HuH-7 (cell line): Measurements from ENCODE around the gene TNRC6A.
"Not testable (repeated sequence)": the region's sequence is repeated elsewhere in the genome, so short reads cannot be mapped to it uniquely, and the experiment has no call there.

Experiments used
- DNase-seq: peaks from one replicate; pipeline ENCODE4 v3.0.0; 2011; ENCODE audit warnings: low spot score

Gene TNRC6A

DNA sequence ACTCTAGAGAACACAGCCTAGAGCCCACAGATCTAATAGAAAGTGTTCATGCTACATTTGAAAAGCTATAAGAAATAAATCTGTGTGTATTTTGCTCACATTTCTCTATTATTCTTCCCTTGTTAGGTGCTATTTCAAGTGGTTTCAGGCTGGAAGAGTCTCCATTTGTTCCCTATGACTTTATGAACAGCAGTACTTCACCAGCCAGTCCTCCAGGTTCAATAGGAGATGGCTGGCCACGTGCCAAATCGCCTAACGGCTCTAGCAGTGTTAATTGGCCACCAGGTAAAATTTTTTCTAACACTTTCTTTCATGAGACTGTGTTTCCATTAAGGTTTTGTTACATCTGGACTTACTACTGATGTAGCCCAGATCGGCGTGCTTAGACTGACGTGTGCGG lies 85.6 kb downstream of the TNRC6A start:
- DNase-seq: no peak

DNA sequence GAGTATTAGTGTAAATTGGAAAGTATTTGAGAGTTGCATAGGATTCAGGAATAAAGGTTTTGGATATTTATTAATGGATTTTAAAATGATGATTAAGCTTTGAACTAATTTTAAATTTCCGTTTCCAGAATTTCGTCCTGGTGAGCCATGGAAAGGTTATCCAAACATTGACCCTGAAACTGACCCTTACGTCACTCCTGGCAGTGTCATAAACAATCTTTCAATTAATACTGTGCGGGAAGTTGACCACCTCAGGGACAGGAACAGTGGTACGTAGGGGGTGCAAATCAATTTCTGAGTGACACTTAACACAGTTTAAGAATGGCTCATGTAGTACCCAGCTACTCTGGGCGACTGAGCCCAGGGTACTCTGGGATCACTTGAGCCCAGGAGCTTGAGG lies 87.2 kb downstream of the TNRC6A start:
- no peak for DNase-seq

GRCh38 chr16:24819462-24820040 lies 90.1 kb downstream of the TNRC6A start:
- no peak for DNase-seq

DNA sequence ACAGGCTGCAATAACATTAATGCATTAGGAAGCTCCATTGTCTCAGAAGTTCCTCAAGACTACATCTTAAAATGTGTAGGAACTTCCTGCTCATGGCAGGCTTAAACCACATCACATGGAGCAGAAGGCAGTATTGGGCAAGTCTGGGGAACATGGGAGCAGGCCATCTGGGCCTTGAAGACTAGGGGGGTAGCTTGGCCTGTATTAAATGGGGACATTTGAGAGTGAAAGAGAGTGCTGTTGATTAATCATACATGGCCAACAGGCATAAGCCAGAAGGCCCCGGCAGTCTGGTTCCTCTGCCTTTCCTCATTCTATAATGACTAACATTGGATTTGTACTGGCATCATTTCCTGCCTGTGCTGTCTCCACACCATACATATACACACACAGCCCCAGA lies 91.1 kb downstream of the TNRC6A start:
- DNase-seq: no peak

- no peak for DNase-seq
Measured at GRCh38 chr16:24821129-24821528, 91.7 kb downstream of the TNRC6A start.

- DNase-seq: no peak
Measured at GRCh38 chr16:24822542-24822941, 93.1 kb downstream of the TNRC6A start.

- DNase-seq: no peak
Measured at GRCh38 chr16:24822974-24823373, 93.5 kb downstream of the TNRC6A start.

- no peak for DNase-seq
Measured at GRCh38 chr16:24825696-24826095, 96.2 kb downstream of the TNRC6A start.

- DNase-seq: no peak
Measured at GRCh38 chr16:24826096-24826690, 96.7 kb downstream of the TNRC6A start.

- DNase-seq: no peak
Measured at GRCh38 chr16:24826817-24827566, 97.5 kb downstream of the TNRC6A start.

DNA sequence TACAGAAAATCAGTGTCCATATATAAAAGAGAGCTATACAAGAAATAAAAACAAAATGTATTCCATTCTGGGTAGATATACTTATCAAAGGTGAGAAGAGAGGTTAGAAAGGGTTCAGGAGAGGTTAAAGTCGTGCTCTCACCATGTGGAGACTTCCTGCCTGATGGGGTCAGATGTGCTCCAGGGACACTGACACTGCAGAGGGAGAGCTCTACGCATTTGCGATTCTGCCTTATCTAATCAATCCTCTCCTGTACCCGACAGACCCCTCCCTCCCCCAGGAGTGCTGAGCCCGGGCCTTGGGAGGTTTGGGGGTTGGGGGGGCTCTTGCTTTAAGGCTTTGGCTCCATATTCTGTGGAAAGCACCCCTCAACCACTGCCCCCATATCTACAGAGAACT lies 99.7 kb downstream of the TNRC6A start:
- no peak for DNase-seq

GRCh38 chr16:24833352-24833751 lies 103.9 kb downstream of the TNRC6A start:
- no peak for DNase-seq

GRCh38 chr16:24834459-24835335 lies 105.2 kb downstream of the TNRC6A start:
- peak; percentile 67 for DNase-seq

GRCh38 chr16:24836836-24837235 lies 107.4 kb downstream of the TNRC6A start:
- no peak for DNase-seq

DNA sequence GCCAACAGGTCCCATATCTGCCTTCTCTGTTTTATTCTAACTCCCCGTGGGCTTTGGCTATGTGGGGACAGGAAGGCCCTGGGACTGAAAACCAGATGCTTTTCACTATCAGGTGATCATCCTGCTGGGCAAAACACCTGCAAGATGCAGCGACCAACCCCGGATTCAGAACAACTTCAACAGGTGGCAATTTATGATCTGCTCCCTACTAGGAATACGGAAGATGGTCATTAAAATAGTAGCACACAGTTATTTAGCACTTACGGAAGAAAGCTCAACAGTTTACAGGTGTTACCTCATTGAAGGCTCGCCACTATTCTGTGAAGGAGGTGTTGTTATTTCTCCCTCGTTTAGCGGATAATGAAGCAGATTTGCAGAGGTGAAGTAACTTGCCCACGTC lies 108.5 kb downstream of the TNRC6A start:
- no peak for DNase-seq

- DNase-seq: no peak
Measured at GRCh38 chr16:24838554-24839266, 109.3 kb downstream of the TNRC6A start.

DNA sequence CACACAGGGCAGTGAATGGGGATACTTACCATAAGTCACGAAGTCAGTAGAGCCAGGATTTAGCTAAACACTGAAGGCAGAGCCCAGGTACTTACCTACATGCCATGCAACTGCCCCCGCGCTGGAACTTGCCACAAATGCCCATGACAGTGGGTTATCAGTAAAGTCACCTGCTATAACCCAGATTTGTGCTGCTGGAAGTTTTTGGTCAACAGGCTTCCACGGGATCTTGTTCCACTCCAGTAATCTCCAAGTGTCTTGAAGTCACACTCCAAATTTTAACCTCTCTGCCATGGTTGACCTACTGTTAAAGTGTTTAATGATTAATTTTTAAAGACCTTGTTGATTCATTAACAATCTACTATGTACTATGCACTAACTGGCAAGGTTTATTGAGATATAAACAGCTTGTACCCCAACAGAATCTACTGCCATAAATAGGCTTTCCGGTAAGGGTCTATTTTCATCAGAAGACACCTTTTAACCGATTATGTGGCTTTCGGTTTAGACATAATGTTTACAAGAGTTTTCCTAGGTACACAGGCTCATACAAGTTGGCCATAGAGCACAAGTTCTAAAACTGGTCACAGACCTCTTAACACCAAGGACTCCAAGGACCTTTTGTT lies 110.0 kb downstream of the TNRC6A start:
- DNase-seq: no peak

DNA sequence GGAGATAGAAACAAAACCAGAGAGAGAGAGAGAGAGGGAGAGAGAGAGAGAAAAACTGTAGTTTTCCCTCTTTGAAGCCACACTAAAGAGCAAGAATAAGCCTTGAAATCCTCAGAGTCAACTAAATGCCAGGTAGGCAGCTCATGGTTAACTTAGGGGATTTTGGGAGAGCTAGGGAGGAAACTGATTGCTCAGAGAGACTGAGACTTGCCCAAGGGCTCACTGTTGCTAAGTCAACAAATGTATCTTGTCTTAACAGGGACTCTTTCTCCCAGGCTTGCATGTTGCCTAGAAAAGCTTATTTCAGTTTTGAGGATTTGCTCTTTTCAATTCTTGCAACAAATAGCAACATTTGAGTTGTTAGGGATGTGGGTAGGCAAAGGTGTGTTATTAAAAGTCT lies 111.8 kb downstream of the TNRC6A start:
- no peak for DNase-seq

GRCh38 chr16:24844101-24845030 lies 114.9 kb downstream of the TNRC6A start:
- DNase-seq: no peak

DNA sequence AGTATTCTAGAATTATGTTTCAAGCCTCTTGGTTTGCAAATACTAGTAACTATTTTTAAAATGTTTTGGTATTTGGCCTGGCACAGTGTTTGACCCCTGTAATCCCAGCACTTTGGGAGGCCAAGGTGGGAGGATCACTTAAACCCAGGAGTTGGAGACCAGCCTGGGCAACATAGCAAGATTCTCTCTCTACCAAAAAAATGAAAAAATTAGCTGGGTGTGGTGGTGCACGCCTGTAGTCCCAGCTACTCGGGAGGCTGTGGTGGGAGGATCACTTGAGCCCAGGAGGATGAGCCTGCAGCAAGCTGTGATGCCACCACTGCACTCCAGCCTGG lies 115.5 kb downstream of the TNRC6A start:
- not testable (repeated sequence) for DNase-seq
